ENCODE results near the gene UNC5CL.
"Not testable (repeated sequence)": the region's sequence is repeated elsewhere in the genome, so short reads cannot be mapped to it uniquely, and the experiment has no call there.

The UNC5CL gene

GRCh38 chr6:41040101-41040939, 1.3 kb upstream of the UNC5CL start:
- DNase-seq (ENCODE audit: low read depth): no peak

GRCh38 chr6:41038205-41038604, 816 bp downstream of the UNC5CL start:
- DNase-seq (ENCODE audit: low read depth): no peak

- no peak for DNase-seq (ENCODE audit: low read depth)
Measured at GRCh38 chr6:41037107-41037900, 1.7 kb downstream of the UNC5CL start.

- DNase-seq (ENCODE audit: low read depth): no peak
Measured at GRCh38 chr6:41036601-41037000, 2.4 kb downstream of the UNC5CL start.

- DNase-seq (ENCODE audit: low read depth): no peak
Measured at GRCh38 chr6:41036186-41036585, 2.8 kb downstream of the UNC5CL start.

- DNase-seq (ENCODE audit: low read depth): no peak
Measured at GRCh38 chr6:41033776-41034175, 5.2 kb downstream of the UNC5CL start.

- DNase-seq (ENCODE audit: low read depth): no peak
Measured at GRCh38 chr6:41032830-41033229, 6.2 kb downstream of the UNC5CL start.

GRCh38 chr6:41028561-41029412, 10.2 kb downstream of the UNC5CL start:
- DNase-seq (ENCODE audit: low read depth): no peak

GRCh38 chr6:41027799-41028560, 11.0 kb downstream of the UNC5CL start:
- peak; percentile 67 for DNase-seq (ENCODE audit: low read depth)

- no peak for DNase-seq (ENCODE audit: low read depth)
Measured at GRCh38 chr6:41027241-41027640, 11.8 kb downstream of the UNC5CL start.

- no peak for DNase-seq (ENCODE audit: low read depth)
Measured at GRCh38 chr6:41025966-41026530, 13.0 kb downstream of the UNC5CL start.

GRCh38 chr6:41023114-41023513, 15.9 kb downstream of the UNC5CL start:
- no peak for DNase-seq (ENCODE audit: low read depth)

GRCh38 chr6:41022294-41022693, 16.7 kb downstream of the UNC5CL start:
- no peak for DNase-seq (ENCODE audit: low read depth)

- no peak for DNase-seq (ENCODE audit: low read depth)
Measured at GRCh38 chr6:41021832-41022231, 17.2 kb downstream of the UNC5CL start.

GRCh38 chr6:41017663-41018062, 21.4 kb downstream of the UNC5CL start:
- no peak for DNase-seq (ENCODE audit: low read depth)

GRCh38 chr6:41015860-41016259, 23.2 kb downstream of the UNC5CL start:
- DNase-seq (ENCODE audit: low read depth): not testable (repeated sequence)

GRCh38 chr6:41014780-41015179, 24.2 kb downstream of the UNC5CL start:
- no peak for DNase-seq (ENCODE audit: low read depth)

- no peak for DNase-seq (ENCODE audit: low read depth)
Measured at GRCh38 chr6:41013466-41014153, 25.4 kb downstream of the UNC5CL start.

- no peak for DNase-seq (ENCODE audit: low read depth)
Measured at GRCh38 chr6:41011673-41012072, 27.3 kb downstream of the UNC5CL start.

- no peak for DNase-seq (ENCODE audit: low read depth)
Measured at GRCh38 chr6:41009669-41010068, 29.4 kb downstream of the UNC5CL start.

GRCh38 chr6:41008011-41008410, 31.0 kb downstream of the UNC5CL start:
- no peak for DNase-seq (ENCODE audit: low read depth)
